Thyroid gland (tissue), 4 donors: ENCODE results near the gene WWC2. TPM values are rescaled to one million over a fixed set of nuclear protein-coding genes. Genes with fewer than 3 reads are reported as not detected.

Source experiments
- DNase-seq, 2 donors: peaks; one replicate each; pipeline ENCODE4 v3.0.0-alpha.2; 2019
- H3K27ac ChIP-seq, 3 donors: fragments of 200-600 bp; sonication (generic); 1 replicate in 2 of 3; 2 replicates in 1 of 3; pipeline ENCODE4 v1.5.1; 2016 to 2019; ENCODE audit warnings: mild to moderate bottlenecking in 1 of 3, moderate library complexity in 1 of 3
- H3K27me3 ChIP-seq: fragments of 200-600 bp; sonication (generic); one replicate; pipeline ENCODE4 v1.5.1; 2019
- H3K36me3 ChIP-seq, 2 donors: fragments of 200-600 bp; sonication (generic); one replicate each; pipeline ENCODE4 v1.5.1; 2016 to 2019
- H3K4me1 ChIP-seq, 2 donors: fragments of 200-600 bp; sonication (generic); one replicate each; pipeline ENCODE4 v1.5.1; 2017 to 2019
- H3K4me3 ChIP-seq, 3 donors: fragments of 200-600 bp; sonication (generic); replicated peaks in 1 of 3; 1 replicate in 2 of 3; 2 replicates in 1 of 3; pipeline ENCODE4 v1.5.1; 2016; ENCODE audit warnings: mild to moderate bottlenecking in 1 of 3
- H3K9me3 ChIP-seq: fragments of 200-600 bp; sonication (generic); one replicate; pipeline ENCODE4 v1.5.1; 2017
- CTCF ChIP-seq, 6 experiments: fragments of 200-600 bp in 3 of 6; fragments of 450-650 bp in 3 of 6; sonication (generic) in 3 of 6; IDR thresholded peaks; one replicate each; pipeline ENCODE4 v1.5.1; 2016 to 2019; ENCODE audit warnings: antibody characterized with exemption in 6 of 6, mild to moderate bottlenecking in 2 of 6, inconsistent platforms in 1 of 6, moderate library complexity in 1 of 6
- POLR2A ChIP-seq, 2 donors: fragments of 450-650 bp; IDR thresholded peaks; one replicate each; pipeline ENCODE4 v1.6.1; 2017; ENCODE audit warnings: antibody characterized with exemption in 2 of 2, mild to moderate bottlenecking in 2 of 2, moderate library complexity in 1 of 2
- WGBS, 2 donors: methylation state at CpG; one replicate each; pipeline ENCODE4 v1.1.5; 2017; 5-methylcytosine and 5-hydroxymethylcytosine counted together
- intact Hi-C: fragments of 100-400 bp; cut with DNase I; formaldehyde crosslinking; loops from one replicate; pipeline ENCODE4 v1.15.1; 2023
- total RNA-seq, 4 donors: library from RNA; depleted of rRNA; stranded (reverse); fragments of >200 nt; gene quantifications; one replicate each; pipeline ENCODE4 v1.2.3, GENCODE V29; 2016

Gene WWC2
- total RNA-seq, 4 donors from 2014 or later: 44.6 to 87.4 (median 53.5) TPM

- Histone ChIP-seq H3K27ac (no peak overlapping the region), H3K27me3 (no peaks in the 10 kb centered on the region), H3K36me3 (no peaks in the 10 kb centered on the region), H3K4me3 (no peak overlapping the region), H3K9me3 (no peaks in the 10 kb centered on the region), H3K4me1 (peaks cover 36 to 37% of the 10 kb centered on the region in 2 donors)
- intact Hi-C loops: no loop called here
- no peak for TF ChIP-seq CTCF (IDR thresholded peaks at IDR 0.05)
- TF ChIP-seq POLR2A (IDR thresholded peaks at IDR 0.05): no peak
- peak; percentile 62 to 70 for DNase-seq
- WGBS, 2 donors: 29 to 49% methylated on average over 6 of the region's 6 CpGs
Observed at GRCh38 chr4:183142571-183143550, 43.8 kb downstream of the WWC2 start.

- WGBS, 2 donors: 96 to 98% methylated on average over 6 of the region's 6 CpGs
- DNase-seq: no peak
- Histone ChIP-seq H3K4me3 (no peak overlapping the region), H3K27ac (no peak overlapping the region), H3K36me3 (no peaks in the 10 kb centered on the region), H3K27me3 (no peaks in the 10 kb centered on the region), H3K9me3 (no peaks in the 10 kb centered on the region), H3K4me1 (peaks cover 38 to 47% of the 10 kb centered on the region in 2 donors)
- intact Hi-C loops: no loop called here
- TF ChIP-seq CTCF (IDR thresholded peaks at IDR 0.05) (no peak), POLR2A (IDR thresholded peaks at IDR 0.05) (no peak)
Observed at GRCh38 chr4:183144787-183145186, 45.7 kb downstream of the WWC2 start.

- 82 to 84% methylated on average over 2 of the region's 2 CpGs for whole genome bisulfite sequencing, 2 donors
- no peak for DNase-seq
- H3K27ac ChIP-seq: no peak overlapping the region
- TF ChIP-seq CTCF (IDR thresholded peaks at IDR 0.05) (no peak), POLR2A (IDR thresholded peaks at IDR 0.05) (no peak)
- no peaks in the 10 kb centered on the region for H3K27me3 ChIP-seq
- no peak overlapping the region for H3K4me3 ChIP-seq
- intact Hi-C loops: no loop called here
- no peaks in the 10 kb centered on the region for H3K36me3 ChIP-seq
- H3K4me1 ChIP-seq: peaks cover 38 to 47% of the 10 kb centered on the region in 2 donors
- H3K9me3 ChIP-seq: no peaks in the 10 kb centered on the region
Observed at GRCh38 chr4:183145773-183146172, 46.7 kb downstream of the WWC2 start.

DNA sequence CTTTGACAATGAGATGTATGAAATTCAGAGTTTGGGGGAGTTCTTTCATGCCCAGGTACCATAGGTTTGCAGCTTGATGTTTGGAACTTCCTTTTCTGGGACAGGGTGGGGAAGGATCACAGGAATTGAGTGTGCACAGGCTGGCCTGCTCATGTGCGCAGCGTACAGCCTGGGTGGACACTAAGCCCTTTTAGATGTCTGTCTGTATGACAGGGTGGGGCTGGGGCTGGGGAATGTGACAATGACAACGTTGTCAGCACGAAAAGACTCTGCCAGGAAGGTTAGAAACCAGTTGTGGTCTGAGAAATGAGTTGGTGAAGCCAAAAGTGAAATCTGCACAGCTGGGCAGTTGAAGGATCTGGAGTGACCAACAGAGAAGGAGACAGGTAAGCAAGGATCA lies 47.4 kb downstream of the WWC2 start:
- intact Hi-C loops: no loop called here
- Histone ChIP-seq H3K27ac (peak overlapping the region in 2 of 3 donors; percentile 2 to 25), H3K36me3 (no peaks in the 10 kb centered on the region), H3K4me1 (peaks cover 38 to 47% of the 10 kb centered on the region in 2 donors), H3K9me3 (no peaks in the 10 kb centered on the region), H3K27me3 (no peaks in the 10 kb centered on the region), H3K4me3 (no peak overlapping the region)
- WGBS, 2 donors: 63 to 67% methylated on average over 4 of the region's 4 CpGs
- no peak for TF ChIP-seq POLR2A (IDR thresholded peaks at IDR 0.05)
- TF ChIP-seq CTCF (IDR thresholded peaks at IDR 0.05): no peak
- DNase-seq: no peak

DNA sequence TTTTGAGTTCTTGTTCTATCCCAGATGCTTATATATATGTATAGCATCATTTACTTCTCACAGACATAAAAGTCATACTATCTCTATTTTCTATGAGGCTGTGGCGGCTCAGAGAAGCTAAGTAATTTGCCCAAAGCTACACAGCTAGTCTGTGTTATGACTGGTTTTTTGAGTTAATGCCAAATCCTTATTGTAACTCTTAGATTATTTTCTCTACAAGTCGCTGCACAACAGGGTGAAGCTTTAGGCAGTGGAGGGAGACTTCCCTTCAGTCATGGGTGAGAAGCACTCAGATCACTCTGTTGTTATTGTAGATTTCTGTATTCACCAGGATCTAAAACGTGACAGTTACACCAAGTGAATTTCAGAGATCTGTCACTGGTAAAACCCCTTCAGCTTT lies 48.1 kb downstream of the WWC2 start:
- H3K27me3 ChIP-seq: no peaks in the 10 kb centered on the region
- DNase-seq: peak in 1 of 2 donors; percentile 27
- intact Hi-C loops: no loop called here
- no peaks in the 10 kb centered on the region for H3K9me3 ChIP-seq
- TF ChIP-seq CTCF (IDR thresholded peaks at IDR 0.05) (no peak), POLR2A (IDR thresholded peaks at IDR 0.05) (no peak)
- H3K4me1 ChIP-seq: peaks cover 34 to 43% of the 10 kb centered on the region in 2 donors
- no peaks in the 10 kb centered on the region for H3K36me3 ChIP-seq
- H3K4me3 ChIP-seq: no peak overlapping the region
- WGBS, 2 donors: 37 to 59% methylated on average over 3 of the region's 3 CpGs
- H3K27ac ChIP-seq: peak overlapping the region in 2 of 3 donors; percentile 2 to 25
